Endothelial cell of umbilical vein (primary cell): ENCODE data around the gene PRRC2B.

Experiments
- CTCF ChIP-seq, 2 donors: IDR thresholded peaks; 1 replicate in 1 of 2; 2 replicates in 1 of 2; pipeline ENCODE4 v1.5.1; 2011; ENCODE audit warnings: low read length in 2 of 2, mild to moderate bottlenecking in 2 of 2, moderate library complexity in 2 of 2, control low read depth in 1 of 2, inconsistent platforms in 1 of 2, low read depth in 1 of 2; ENCODE audit not compliant: insufficient read depth in 1 of 2; ENCODE audit errors: extremely low read depth in 1 of 2
- EZH2 ChIP-seq: IDR thresholded peaks from 2 replicates; pipeline ENCODE4 v1.6.1; 2012; ENCODE audit warnings: borderline replicate concordance, low read depth, mild to moderate bottlenecking, moderate library complexity, low read length, inconsistent platforms; ENCODE audit not compliant: severe bottlenecking
- JUN ChIP-seq: IDR thresholded peaks from 2 replicates; pipeline ENCODE4 v1.6.1; 2011; ENCODE audit warnings: borderline replicate concordance, low read depth; ENCODE audit not compliant: insufficient read length, insufficient read depth
- MAX ChIP-seq: IDR thresholded peaks from 2 replicates; pipeline ENCODE4 v1.6.1; 2011; ENCODE audit not compliant: insufficient read depth, insufficient read length
- MYC ChIP-seq: IDR thresholded peaks from one replicate; pipeline ENCODE4 v1.6.1; 2011; ENCODE audit warnings: mild to moderate bottlenecking, low read depth, low read length
- POLR2A ChIP-seq: IDR thresholded peaks from 2 replicates; pipeline ENCODE4 v1.6.1; 2012; ENCODE audit warnings: low read depth, mild to moderate bottlenecking, control low read depth, low read length
- POLR2AphosphoS5 ChIP-seq: IDR thresholded peaks from 2 replicates; pipeline ENCODE4 v1.6.1; 2012; ENCODE audit warnings: low read depth, mild to moderate bottlenecking, control low read depth, low read length, moderate library complexity; ENCODE audit not compliant: insufficient read depth

- TF ChIP-seq POLR2A (no peak), POLR2AphosphoS5 (no peak), CTCF (IDR thresholded peaks at IDR 0.05; ENCODE audit: extremely low read depth in 1 of 2, insufficient read depth in 1 of 2, low read depth in 1 of 2, low read length in 2 of 2) (no peak), EZH2 (no peak), JUN (no peak), MAX (no peak), MYC (no peak)
Measured at GRCh38 chr9:131482343-131483006, 88.6 kb downstream of the PRRC2B start.
